H1 (cell line): Measurements from ENCODE around the gene LMO2.

Experiments used
- CTCF ChIP-seq, 3 experiments: IDR thresholded peaks; 1 replicate in 2 of 3; 2 replicates in 1 of 3; pipeline versions ENCODE4 v1.5.1 to v1.6.1; 2011; ENCODE audit warnings: low read length in 3 of 3, mild to moderate bottlenecking in 3 of 3, inconsistent platforms in 2 of 3, low read depth in 1 of 3, moderate library complexity in 1 of 3; ENCODE audit not compliant: insufficient read depth in 1 of 3; ENCODE audit errors: control extremely low read depth in 1 of 3
- EGR1 ChIP-seq: IDR thresholded peaks from 2 replicates; pipeline ENCODE4 v1.6.1; 2011; ENCODE audit warnings: low read depth, low read length, borderline replicate concordance
- GTF2F1 ChIP-seq: IDR thresholded peaks from 2 replicates; pipeline ENCODE4 v1.6.1; 2012; ENCODE audit warnings: low read depth, low read length, improper control_type of control experiment, borderline replicate concordance
- POLR2AphosphoS5 ChIP-seq: IDR thresholded peaks from 2 replicates; pipeline ENCODE4 v1.6.1; 2011; ENCODE audit warnings: low read depth, low read length
- SUZ12 ChIP-seq: fragments of 200-600 bp; sonication (generic); IDR thresholded peaks from 2 replicates; pipeline ENCODE4 v1.6.1; 2012; ENCODE audit warnings: mild to moderate bottlenecking, inconsistent platforms, low read length, moderate library complexity, mixed read lengths
- ZNF274 ChIP-seq: IDR thresholded peaks from 2 replicates; pipeline ENCODE4 v1.7.0; 2012; ENCODE audit warnings: low read length, borderline replicate concordance; ENCODE audit errors: extremely low read depth
- TF ChIP-seq, protein P1 (sequence below): IDR thresholded peaks from 2 replicates; pipeline ENCODE4 v1.6.1; 2012; ENCODE audit warnings: inconsistent platforms

DNA sequence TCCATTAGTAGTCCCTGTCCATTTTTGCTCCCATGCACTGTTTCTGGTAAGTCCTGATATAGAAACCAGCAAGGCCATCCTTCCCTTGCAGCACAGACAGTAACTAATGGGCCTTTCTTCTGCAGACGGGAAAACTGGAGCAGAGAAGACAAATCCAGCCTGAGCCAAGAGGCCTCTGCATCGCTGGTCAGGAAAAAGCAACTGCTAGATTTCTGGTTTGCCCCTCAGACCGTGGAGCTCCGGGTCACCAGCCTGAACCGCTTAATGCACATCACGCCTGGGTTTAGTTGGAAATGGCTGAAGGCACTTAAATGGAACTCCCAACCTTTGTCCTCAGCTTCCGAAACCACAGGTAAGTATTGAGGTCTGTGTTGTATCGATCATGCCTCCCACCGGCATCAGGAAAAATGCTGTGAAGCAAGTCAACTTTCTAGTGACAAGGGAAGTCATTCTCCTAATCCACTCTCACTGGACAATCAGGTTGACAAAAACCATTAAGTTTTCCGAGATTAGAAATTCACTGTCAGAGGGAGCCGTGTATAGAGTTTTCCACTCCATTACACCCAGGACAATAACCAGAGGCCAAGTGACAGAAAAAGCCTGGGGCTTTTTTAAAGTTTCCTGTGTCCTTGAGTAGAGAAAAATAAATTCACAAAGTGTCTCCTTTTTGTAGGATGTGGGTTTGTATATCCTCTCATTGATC lies 14.8 kb upstream of the LMO2 start:
- TF ChIP-seq CTCF (IDR thresholded peaks at IDR 0.05; ENCODE audit: control extremely low read depth in 1 of 3, insufficient read depth in 1 of 3, low read depth in 1 of 3, low read length in 3 of 3) = no peak
- no peak for TF ChIP-seq POLR2AphosphoS5
- TF ChIP-seq ZNF274 = no peak
- no peak for TF ChIP-seq EGR1
- no peak for TF ChIP-seq SUZ12
- no peak for TF ChIP-seq GTF2F1
- TF ChIP-seq, protein P1, sequence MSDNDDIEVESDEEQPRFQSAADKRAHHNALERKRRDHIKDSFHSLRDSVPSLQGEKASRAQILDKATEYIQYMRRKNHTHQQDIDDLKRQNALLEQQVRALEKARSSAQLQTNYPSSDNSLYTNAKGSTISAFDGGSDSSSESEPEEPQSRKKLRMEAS = no peak
